Keratinocyte (primary cell): ENCODE data around the gene KRT79. TPM values are rescaled to one million over a fixed set of nuclear protein-coding genes. Genes with fewer than 3 reads are reported as not detected.

ENCODE experiments used
- DNase-seq: peaks from one replicate; pipeline ENCODE4 v3.0.0-alpha.2; 2011; ENCODE audit warnings: low read depth, missing footprints, low spot score
- FAIRE-seq: peaks from 2 replicates; lab custom pipeline; 2011; peaks lifted over from hg19 to GRCh38; lab: Jason Lieb, UNC
- H2AFZ ChIP-seq: 2 replicates; pipeline ENCODE4 v1.6.0; 2012; ENCODE audit warnings: low read length, control low read depth, inconsistent platforms; ENCODE audit not compliant: control insufficient read depth
- H3K27ac ChIP-seq: 2 replicates; pipeline ENCODE4 v1.5.1; 2011; ENCODE audit warnings: low read length; ENCODE audit not compliant: control insufficient read depth, insufficient read depth
- H3K27me3 ChIP-seq: 3 replicates; pipeline ENCODE4 v1.6.0; 2011; ENCODE audit warnings: low read length; ENCODE audit not compliant: control insufficient read depth, insufficient read depth; ENCODE audit errors: extremely low read depth
- H3K36me3 ChIP-seq, 2 experiments: 2 replicates in 1 of 2; 3 replicates in 1 of 2; pipeline ENCODE4 v1.5.1; 2011; ENCODE audit warnings: low read length in 2 of 2, mild to moderate bottlenecking in 1 of 2; ENCODE audit not compliant: control insufficient read depth in 2 of 2, insufficient read depth in 2 of 2; ENCODE audit errors: extremely low read depth in 1 of 2
- H3K4me1 ChIP-seq: 3 replicates; pipeline ENCODE4 v1.5.1; 2011; ENCODE audit warnings: low read length; ENCODE audit not compliant: control insufficient read depth, insufficient read depth; ENCODE audit errors: extremely low read depth
- H3K4me2 ChIP-seq: 3 replicates; pipeline ENCODE4 v1.6.0; 2011; ENCODE audit warnings: low read depth, low read length; ENCODE audit not compliant: control insufficient read depth, insufficient read depth; ENCODE audit errors: extremely low read depth
- H3K4me3 ChIP-seq, 3 experiments: fragments of 200-600 bp in 1 of 3; sonication (generic) in 1 of 3; 2 replicates in 2 of 3; 3 replicates in 1 of 3; pipeline ENCODE4 v1.5.1; 2011 to 2016; ENCODE audit warnings: low read length in 3 of 3, mild to moderate bottlenecking in 3 of 3, control low read depth in 2 of 3, inconsistent platforms in 1 of 3, low read depth in 1 of 3, mixed read lengths in 1 of 3, mixed run types in 1 of 3, moderate library complexity in 1 of 3; ENCODE audit not compliant: control insufficient read depth in 2 of 3, insufficient read depth in 2 of 3; ENCODE audit errors: extremely low read depth in 1 of 3
- H3K79me2 ChIP-seq: 2 replicates; pipeline ENCODE4 v1.6.0; 2012; ENCODE audit warnings: low read length; ENCODE audit not compliant: control insufficient read depth, insufficient read depth
- H3K9ac ChIP-seq: 3 replicates; pipeline ENCODE4 v1.6.0; 2011; ENCODE audit warnings: low read length; ENCODE audit not compliant: control insufficient read depth, insufficient read depth; ENCODE audit errors: extremely low read depth
- H3K9me1 ChIP-seq: 3 replicates; pipeline ENCODE4 v1.6.0; 2011; ENCODE audit warnings: low read length; ENCODE audit not compliant: control insufficient read depth, insufficient read depth; ENCODE audit errors: extremely low read depth
- H3K9me3 ChIP-seq: 2 replicates; pipeline ENCODE4 v1.5.1; 2012; ENCODE audit warnings: low read depth, low read length; ENCODE audit not compliant: control insufficient read depth
- H4K20me1 ChIP-seq: 3 replicates; pipeline ENCODE4 v1.6.0; 2011; ENCODE audit warnings: low read length; ENCODE audit not compliant: control insufficient read depth, insufficient read depth; ENCODE audit errors: extremely low read depth
- CTCF ChIP-seq, 3 experiments: IDR thresholded peaks in 1 of 3; conservative IDR thresholded peaks in 1 of 3; optimal IDR thresholded peaks in 1 of 3; 2 replicates in 2 of 3; 3 replicates in 1 of 3; pipeline versions ENCODE3 to v1.5.1; 2011; ENCODE audit warnings: low read length in 3 of 3, mild to moderate bottlenecking in 3 of 3, moderate library complexity in 2 of 3, control low read depth in 1 of 3, inconsistent platforms in 1 of 3; ENCODE audit not compliant: insufficient read depth in 2 of 3; ENCODE audit errors: extremely low read depth in 1 of 3
- EZH2 ChIP-seq: IDR thresholded peaks from one replicate; pipeline ENCODE4 v1.6.1; 2012; ENCODE audit warnings: inconsistent platforms, mild to moderate bottlenecking, low read length, moderate library complexity
- dilution Hi-C: fragments of 300-500 bp; cut with MboI; formaldehyde crosslinking; loops from one replicate; pipeline ENCODE4 v1.7.0; 2020; ENCODE audit warnings: low sequenced_read_pairs; ENCODE audit not compliant: extremely low pct_ligation_motif_present
- polyA plus RNA-seq, 5 experiments: library from polyadenylated mRNA; depleted of rRNA in 3 of 5; stranded (reverse) in 3 of 5; stranded (forward) in 1 of 5; unstranded in 1 of 5; fragments of >200 nt; gene quantifications; 1 replicate in 1 of 5; 2 replicates in 3 of 5; 3 replicates in 1 of 5; pipeline versions ENCODE4 v1.2.1 to v1.2.3, GENCODE V29; 2011 to 2012; ENCODE audit warnings: missing spikeins in 2 of 5, low read depth in 1 of 5, low replicate concordance in 1 of 5

KRT79 gene
- polyA plus RNA-seq, 1 donor (not counting 4 experiments of a cell fraction or from before 2014, with no cell fraction given) = 0.09 TPM

- Histone ChIP-seq H3K4me2 (no peak overlapping the region), H3K36me3 (no peaks in the 10 kb centered on the region), H3K79me2 (no peaks in the 10 kb centered on the region), H3K27ac (no peak overlapping the region), H3K9ac (no peak overlapping the region), H3K4me1 (no peaks in the 10 kb centered on the region), H3K27me3 (peaks cover 39% of the 10 kb centered on the region), H3K4me3 (no peak overlapping the region), H4K20me1 (no peaks in the 10 kb centered on the region), H2AFZ (no peak overlapping the region), H3K9me1 (no peaks in the 10 kb centered on the region), H3K9me3 (no peaks in the 10 kb centered on the region)
- DNase-seq = no peak
- TF ChIP-seq EZH2 (no peak), CTCF (optimal IDR thresholded peaks at IDR 0.05 in 1 of 3, IDR thresholded peaks at IDR 0.05 in 1 of 3, conservative IDR thresholded peaks at IDR 0.05 in 1 of 3; ENCODE audit: extremely low read depth in 1 of 3, insufficient read depth in 2 of 3, low read length in 3 of 3) (no peak)
- FAIRE-seq = no peak
- dilution Hi-C loops = no loop called here
Observed at GRCh38 chr12:52782502-52782901, 51.6 kb downstream of the KRT79 start.

GRCh38 chr12:52781399-52782082, 52.6 kb downstream of the KRT79 start:
- Histone ChIP-seq H3K9me1 (no peaks in the 10 kb centered on the region), H2AFZ (no peak overlapping the region), H3K4me1 (no peaks in the 10 kb centered on the region), H3K79me2 (no peaks in the 10 kb centered on the region), H3K27ac (no peak overlapping the region), H3K4me3 (no peak overlapping the region), H3K36me3 (no peaks in the 10 kb centered on the region), H3K9ac (no peak overlapping the region), H3K4me2 (no peak overlapping the region), H3K9me3 (no peaks in the 10 kb centered on the region), H3K27me3 (peaks cover 36% of the 10 kb centered on the region), H4K20me1 (no peaks in the 10 kb centered on the region)
- dilution Hi-C loops = no loop called here
- DNase-seq (no peak), FAIRE-seq (no peak)
- TF ChIP-seq EZH2 = no peak
- no peak for TF ChIP-seq CTCF (optimal IDR thresholded peaks at IDR 0.05 in 1 of 3, IDR thresholded peaks at IDR 0.05 in 1 of 3, conservative IDR thresholded peaks at IDR 0.05 in 1 of 3; ENCODE audit: extremely low read depth in 1 of 3, insufficient read depth in 2 of 3, low read length in 3 of 3)
